Panc1 (cell line): Measurements from ENCODE around the gene CARMIL1.

Experiments used
- CTCF ChIP-seq: fragments of 450-650 bp; IDR thresholded peaks from 2 replicates; pipeline ENCODE4 v1.5.1; 2017; ENCODE audit warnings: mild to moderate bottlenecking
- TF ChIP-seq, protein P1 (sequence below), 2 experiments: IDR thresholded peaks; 2 replicates each; pipeline ENCODE4 v1.6.1; 2011 to 2012; ENCODE audit warnings: low read depth in 2 of 2, control low read depth in 1 of 2, low read length in 1 of 2, mild to moderate bottlenecking in 1 of 2, moderate library complexity in 1 of 2; ENCODE audit not compliant: insufficient read depth in 1 of 2

DNA sequence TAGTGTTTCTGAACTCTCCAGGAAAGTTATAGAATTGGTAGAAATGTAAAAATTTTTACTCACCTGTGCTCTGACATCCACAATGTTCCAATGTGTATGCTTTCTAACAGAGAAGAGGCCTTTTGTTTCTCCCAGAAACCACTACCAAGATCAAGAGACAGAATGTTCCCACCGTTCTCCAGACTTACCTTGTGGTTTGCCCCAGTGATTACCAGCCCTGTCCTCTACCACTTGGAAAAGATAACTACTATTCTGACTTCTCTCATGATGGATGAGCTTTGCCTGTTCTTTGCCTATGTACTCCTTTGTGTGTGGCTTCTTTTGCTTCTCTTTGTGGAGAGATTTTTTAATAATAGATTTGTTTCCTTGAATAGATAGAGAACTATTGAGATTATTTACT is 199.8 kb downstream of the CARMIL1 start:
- TF ChIP-seq CTCF, result no peak
- TF ChIP-seq, protein P1, sequence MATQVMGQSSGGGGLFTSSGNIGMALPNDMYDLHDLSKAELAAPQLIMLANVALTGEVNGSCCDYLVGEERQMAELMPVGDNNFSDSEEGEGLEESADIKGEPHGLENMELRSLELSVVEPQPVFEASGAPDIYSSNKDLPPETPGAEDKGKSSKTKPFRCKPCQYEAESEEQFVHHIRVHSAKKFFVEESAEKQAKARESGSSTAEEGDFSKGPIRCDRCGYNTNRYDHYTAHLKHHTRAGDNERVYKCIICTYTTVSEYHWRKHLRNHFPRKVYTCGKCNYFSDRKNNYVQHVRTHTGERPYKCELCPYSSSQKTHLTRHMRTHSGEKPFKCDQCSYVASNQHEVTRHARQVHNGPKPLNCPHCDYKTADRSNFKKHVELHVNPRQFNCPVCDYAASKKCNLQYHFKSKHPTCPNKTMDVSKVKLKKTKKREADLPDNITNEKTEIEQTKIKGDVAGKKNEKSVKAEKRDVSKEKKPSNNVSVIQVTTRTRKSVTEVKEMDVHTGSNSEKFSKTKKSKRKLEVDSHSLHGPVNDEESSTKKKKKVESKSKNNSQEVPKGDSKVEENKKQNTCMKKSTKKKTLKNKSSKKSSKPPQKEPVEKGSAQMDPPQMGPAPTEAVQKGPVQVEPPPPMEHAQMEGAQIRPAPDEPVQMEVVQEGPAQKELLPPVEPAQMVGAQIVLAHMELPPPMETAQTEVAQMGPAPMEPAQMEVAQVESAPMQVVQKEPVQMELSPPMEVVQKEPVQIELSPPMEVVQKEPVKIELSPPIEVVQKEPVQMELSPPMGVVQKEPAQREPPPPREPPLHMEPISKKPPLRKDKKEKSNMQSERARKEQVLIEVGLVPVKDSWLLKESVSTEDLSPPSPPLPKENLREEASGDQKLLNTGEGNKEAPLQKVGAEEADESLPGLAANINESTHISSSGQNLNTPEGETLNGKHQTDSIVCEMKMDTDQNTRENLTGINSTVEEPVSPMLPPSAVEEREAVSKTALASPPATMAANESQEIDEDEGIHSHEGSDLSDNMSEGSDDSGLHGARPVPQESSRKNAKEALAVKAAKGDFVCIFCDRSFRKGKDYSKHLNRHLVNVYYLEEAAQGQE (IDR thresholded peaks at IDR 0.05; ENCODE audit: insufficient read depth in 1 of 2, low read depth in 2 of 2, low read length in 1 of 2), result no peak
